ENCODE measurements around the gene CFAP45. TPM values are rescaled to one million over a fixed set of nuclear protein-coding genes. Genes with fewer than 3 reads are reported as not detected.

CFAP45 gene
- total RNA-seq, 2 donors from 2014 or later, result 1.2 to 2.8 TPM

Other genes with a start within 250 kb of the CFAP45 start
- gene CRP, start 185.6 kb downstream of the CFAP45 start, total RNA-seq, result not detected
- 10 to 100 TPM; 16.8 to 24.4 TPM for gene DUSP23, start 119.2 kb downstream of the CFAP45 start, total RNA-seq
- not detected for gene FCRL6, start 97.8 kb downstream of the CFAP45 start, total RNA-seq
- gene SLAMF8, start 73.3 kb downstream of the CFAP45 start, total RNA-seq, result under 1 TPM in 1 of 2 donors, not detected in 1; 0.21 TPM
- gene VSIG8, start 37.5 kb downstream of the CFAP45 start, total RNA-seq, result under 1 TPM in 1 of 2 donors, not detected in 1; 0.18 TPM
- gene TAGLN2, start 25.3 kb upstream of the CFAP45 start, total RNA-seq, result 100 to 1,000 TPM; 391 to 559 TPM
- gene IGSF9, start 45.4 kb upstream of the CFAP45 start, total RNA-seq, result not detected
- gene SLAMF9, start 54.1 kb upstream of the CFAP45 start, total RNA-seq, result not detected
- gene PIGM, start 131.8 kb upstream of the CFAP45 start, total RNA-seq, result 1 to 10 TPM; 3.6 to 5.3 TPM
- gene KCNJ10, start 170.0 kb upstream of the CFAP45 start, total RNA-seq, result not detected
- gene KCNJ9, start 181.4 kb upstream of the CFAP45 start, total RNA-seq, result under 1 TPM in 1 of 2 donors, not detected in 1; 0.06 TPM
- gene IGSF8, start 198.5 kb upstream of the CFAP45 start, total RNA-seq, result 10 to 100 TPM; 29.9 to 35.2 TPM
- not detected for gene ATP1A2, start 215.6 kb upstream of the CFAP45 start, total RNA-seq

Data from activated naive CD4-positive, alpha-beta T cell treated with anti-CD3 and anti-CD28 coated beads, Interleukin-2, amount 50 U/mL, for 72 hours (primary cell).